CD4-positive, alpha-beta T cell (primary cell): ENCODE results near the gene ST6GALNAC4. TPM values are rescaled to one million over a fixed set of nuclear protein-coding genes. Genes with fewer than 3 reads are reported as not detected.

Experiments used
- ATAC-seq: fragments of 200-7000 bp; cut with Tn5 transposase; one replicate; pipeline ENCODE4 v1.10.0; 2022; ENCODE audit warnings: mild to moderate bottlenecking; ENCODE audit not compliant: poor library complexity
- CTCF ChIA-PET: fragments of 350-600 bp; sonication (Branson Sonifier 250); formaldehyde crosslinking; loops from one replicate; lab custom pipeline; 2021; ENCODE audit warnings: antibody characterized with exemption, inconsistent platforms; lab: Charles Lee
- POLR2A ChIA-PET: fragments of 350-600 bp; sonication (Branson Sonifier 250); formaldehyde crosslinking; loops from one replicate; lab custom pipeline; 2021; ENCODE audit warnings: antibody characterized with exemption, inconsistent platforms; lab: Charles Lee
- DNase-seq, 14 experiments: peaks; one replicate each; pipeline ENCODE4 v3.0.0-alpha.2; 2013 to 2020; ENCODE audit warnings: mixed read lengths in 2 of 14
- H3K27ac ChIP-seq, 2 donors: one replicate each; pipeline versions ENCODE4 v1.5.1 to v1.7.0; 2013; ENCODE audit warnings: low read length in 2 of 2, low read depth in 1 of 2, mild to moderate bottlenecking in 1 of 2
- H3K27me3 ChIP-seq, 2 experiments: 1 replicate in 1 of 2; 2 replicates in 1 of 2; pipeline versions ENCODE4 v1.6.1 to v1.7.0; 2013; ENCODE audit warnings: low read length in 2 of 2, control low read depth in 1 of 2, mild to moderate bottlenecking in 1 of 2, moderate library complexity in 1 of 2; ENCODE audit not compliant: insufficient read depth in 2 of 2, control insufficient read depth in 1 of 2
- H3K36me3 ChIP-seq: one replicate; pipeline ENCODE4 v1.6.1; 2013; ENCODE audit warnings: low read length, control low read depth; ENCODE audit not compliant: insufficient read depth
- H3K4me1 ChIP-seq: one replicate; pipeline ENCODE4 v1.6.1; 2013; ENCODE audit warnings: low read length, control low read depth; ENCODE audit not compliant: insufficient read depth
- H3K4me3 ChIP-seq: one replicate; pipeline ENCODE4 v1.5.1; 2013; ENCODE audit warnings: mild to moderate bottlenecking, low read length, moderate library complexity
- H3K9me3 ChIP-seq, 2 experiments: 1 replicate in 1 of 2; 2 replicates in 1 of 2; pipeline versions ENCODE4 v1.6.1 to v1.7.0; 2013; ENCODE audit warnings: low read length in 2 of 2, mild to moderate bottlenecking in 2 of 2, control low read depth in 1 of 2, moderate library complexity in 1 of 2; ENCODE audit not compliant: control insufficient read depth in 1 of 2, insufficient read depth in 1 of 2
- H3K27ac Mint-ChIP-seq: one replicate; pipeline ENCODE4 v1.8.0; 2020; ENCODE audit warnings: mixed read lengths
- H3K27me3 Mint-ChIP-seq: one replicate; pipeline ENCODE4 v1.8.0; 2021; ENCODE audit warnings: mixed read lengths
- H3K36me3 Mint-ChIP-seq: one replicate; pipeline ENCODE4 v1.8.0; 2021; ENCODE audit warnings: low read depth, mixed read lengths
- H3K4me1 Mint-ChIP-seq: one replicate; pipeline ENCODE4 v1.8.0; 2021; ENCODE audit warnings: low read depth, mixed read lengths
- H3K4me3 Mint-ChIP-seq: one replicate; pipeline ENCODE4 v1.8.0; 2020; ENCODE audit warnings: mild to moderate bottlenecking, mixed read lengths
- H3K9me3 Mint-ChIP-seq: one replicate; pipeline ENCODE4 v1.8.0; 2020; ENCODE audit warnings: mixed read lengths
- CTCF ChIP-seq: fragments of 200-600 bp; IDR thresholded peaks from one replicate; pipeline ENCODE4 v1.8.0; 2022; ENCODE audit warnings: antibody characterized with exemption, mild to moderate bottlenecking
- intact Hi-C, 2 experiments: fragments of 100-400 bp; cut with DNase I in 1 of 2; cut with micrococcal nuclease in 1 of 2; formaldehyde crosslinking; loops; one replicate each; pipeline versions ENCODE4 v1.15.1 to v1.9.0; 2023 to 2025; cut with DNase I, micrococcal nuclease
- polyA plus RNA-seq, 2 donors: library from polyadenylated mRNA; unstranded; fragments of 120-200 nt; gene quantifications; one replicate each; pipeline ENCODE4 v1.2.1, GENCODE V29; 2013
- total RNA-seq, 174 experiments: library from RNA in 2 of 174; stranded (reverse) in 2 of 174; gene quantifications; one replicate each; pipeline ENCODE4 v1.2.3 and lab custom pipeline; 2021 to 2026

The ST6GALNAC4 gene, protein sequence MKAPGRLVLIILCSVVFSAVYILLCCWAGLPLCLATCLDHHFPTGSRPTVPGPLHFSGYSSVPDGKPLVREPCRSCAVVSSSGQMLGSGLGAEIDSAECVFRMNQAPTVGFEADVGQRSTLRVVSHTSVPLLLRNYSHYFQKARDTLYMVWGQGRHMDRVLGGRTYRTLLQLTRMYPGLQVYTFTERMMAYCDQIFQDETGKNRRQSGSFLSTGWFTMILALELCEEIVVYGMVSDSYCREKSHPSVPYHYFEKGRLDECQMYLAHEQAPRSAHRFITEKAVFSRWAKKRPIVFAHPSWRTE
- total RNA-seq (10 to 100 TPM; 28.7 to 30.2 TPM), total RNA-seq (lab: John Stamatoyannopoulos, UW) (1.6 to 27.6 (median 14.4) reads per million in 172 experiments)
- 14.4 TPM for polyA plus RNA-seq (2013, experiment 1 of 2)
- polyA plus RNA-seq (2013, experiment 2 of 2): 14.1 TPM

DNA sequence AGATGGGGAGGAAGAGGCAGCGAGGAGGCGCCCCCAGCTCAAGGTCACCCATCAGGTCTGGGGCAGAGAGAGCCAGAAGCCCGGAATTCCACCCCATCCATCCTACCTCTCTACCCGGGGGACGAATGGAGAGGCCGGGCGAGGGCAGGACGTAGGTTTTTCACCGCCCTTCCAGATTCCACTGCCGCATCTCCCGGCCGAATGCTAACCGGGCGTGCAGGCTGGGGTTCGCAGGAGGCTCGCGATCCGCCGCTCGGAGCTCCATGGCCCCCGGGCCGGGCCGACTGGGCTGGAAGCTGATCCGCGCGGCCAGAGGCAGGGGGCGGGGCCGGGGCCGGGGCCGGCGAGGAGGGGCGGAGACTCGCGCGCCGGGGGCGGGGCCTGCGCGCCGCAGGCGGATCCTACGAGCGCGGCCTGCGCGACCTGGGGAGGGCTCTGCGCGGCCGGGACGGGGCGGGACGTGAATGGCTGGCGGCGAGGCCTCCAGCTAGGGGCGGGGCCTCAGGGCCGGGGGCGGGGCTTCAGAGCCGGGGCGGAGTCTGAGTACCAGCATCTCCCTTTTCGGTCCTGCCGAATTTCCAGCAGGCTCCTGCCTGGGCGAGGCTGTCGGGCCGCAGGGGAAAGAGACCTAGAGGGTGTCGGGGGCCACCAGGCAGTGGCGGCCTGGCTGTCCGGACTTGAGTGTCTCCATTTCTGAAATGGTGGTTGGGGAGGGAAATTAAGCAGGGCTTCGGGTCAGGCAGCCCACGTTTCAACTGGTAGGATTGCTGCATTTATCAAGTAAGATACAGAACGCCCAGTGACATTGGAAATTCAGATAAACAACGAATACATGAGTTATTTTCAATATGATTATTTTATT lies at the start of gene ST6GALNAC4:
Gene ST6GALNAC4 (minus strand): TSS at position 322 of the 862 bp plus-strand sequence. CDS start 622 bp downstream, outside the sequence.
- DNase-seq: peak; percentile 89 to 99 (median 96)
- Mint-ChIP-seq H3K9me3 (no peaks in the 10 kb centered on the region), H3K27me3 (no peaks in the 10 kb centered on the region), H3K4me3 (peak within 1 kb of the TSS; percentile 88), H3K36me3 (peaks cover 20% of the 10 kb centered on the region), H3K27ac (peak within 1 kb of the TSS; percentile 89), H3K4me1 (peaks cover 51% of the 10 kb centered on the region)
- Histone ChIP-seq H3K36me3 (peaks cover 15% of the 10 kb centered on the region), H3K9me3 (no peaks in the 10 kb centered on the region), H3K27me3 (no peaks in the 10 kb centered on the region), H3K4me3 (peak within 1 kb of the TSS; percentile 91), H3K4me1 (peaks cover 65% of the 10 kb centered on the region), H3K27ac (peak within 1 kb of the TSS in 1 of 2 donors; percentile 56)
- no peak for TF ChIP-seq CTCF
- ChIA-PET CTCF (interaction anchor here (1.2 to 2.6 kb wide), 4 partner anchors 10 to 182 kb away, joined by 5 to 10 read pairs (median 5); partner anchors contain the start of genes CDK9 and TOR2A), POLR2A (interaction anchor here (0.6 to 3.6 kb wide), 19 partner anchors 12 to 693 kb away, joined by 3 to 77 read pairs (median 4); partner anchors contain the start of genes CDK9, DPM2, PTRH1 and SLC25A25)
- ATAC-seq: peak; percentile 94
- intact Hi-C loops: loop anchor here (1.0 to 5.0 kb wide), 6 partner anchors 12 to 465 kb away; partner anchors contain the start of genes LRSAM1 (in 1 of the 2), RPL12 (in 1 of the 2), ST6GALNAC6 (in 1 of the 2) and STXBP1 (in 1 of the 2)

DNA sequence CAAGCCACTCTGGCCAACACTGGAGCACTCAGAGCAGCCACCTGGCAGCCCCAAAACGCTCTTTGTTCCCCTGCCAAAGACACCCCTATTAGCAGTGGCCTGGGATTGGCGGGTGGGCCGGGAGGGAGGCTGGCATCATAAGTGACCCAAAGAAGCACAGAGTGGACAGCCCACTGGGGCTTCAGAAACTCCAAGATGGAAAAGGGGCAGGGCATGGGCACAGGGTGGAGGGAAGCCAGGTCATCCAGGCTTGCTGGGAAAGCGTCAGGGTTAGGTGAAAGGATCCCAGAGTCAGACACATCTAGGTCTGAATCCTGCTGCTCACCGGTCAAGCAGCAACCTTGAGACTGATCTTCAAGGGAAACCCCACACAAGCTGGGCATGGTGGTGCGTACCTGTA lies 49.1 kb upstream of the ST6GALNAC4 start:
- H3K4me3 ChIP-seq: peak overlapping the region; percentile 31
- Mint-ChIP-seq H3K36me3 (peaks cover 90% of the 10 kb centered on the region), H3K27me3 (no peaks in the 10 kb centered on the region), H3K4me1 (peaks cover 99% of the 10 kb centered on the region), H3K4me3 (peak overlapping the region; percentile 91), H3K27ac (peak overlapping the region; percentile 97), H3K9me3 (no peaks in the 10 kb centered on the region)
- H3K36me3 ChIP-seq: peaks cover 30% of the 10 kb centered on the region
- H3K27me3 ChIP-seq: no peaks in the 10 kb centered on the region
- peak overlapping the region; percentile 39 to 96 for H3K27ac ChIP-seq
- POLR2A ChIA-PET: interaction anchor here (1.0 to 34.9 kb wide), 4 partner anchors 14 to 107 kb away, joined by 3 to 1020 read pairs (median 56); partner anchors contain the start of genes DPM2 and EEIG1
- TF ChIP-seq CTCF: no peak
- H3K4me1 ChIP-seq: peaks cover 100% of the 10 kb centered on the region
- ATAC-seq: no peak
- CTCF ChIA-PET: interaction anchor here (0.9 to 2.8 kb wide), 2 partner anchors 11 to 22 kb away, joined by 4 to 12 read pairs; no protein-coding TSS in a partner anchor
- no peaks in the 10 kb centered on the region for H3K9me3 ChIP-seq
- peak in 1 of 14 experiments; percentile 6 for DNase-seq
- intact Hi-C loops: no loop called here
